B cell (primary cell): Measurements from ENCODE around the gene TBX18. TPM values are rescaled to one million over a fixed set of nuclear protein-coding genes. Genes with fewer than 3 reads are reported as not detected.

Source experiments
- ATAC-seq: fragments of 200-7000 bp; cut with Tn5 transposase; one replicate; pipeline ENCODE4 v1.10.0; 2021; ENCODE audit warnings: low read depth, mild to moderate bottlenecking, moderate number of reproducible peaks, moderate library complexity
- CTCF ChIA-PET: fragments of 350-600 bp; sonication (Branson Sonifier 250); formaldehyde crosslinking; loops from one replicate; lab custom pipeline; 2021; ENCODE audit warnings: antibody characterized with exemption, inconsistent platforms; lab: Charles Lee
- POLR2A ChIA-PET: fragments of 350-600 bp; sonication (Branson Sonifier 250); formaldehyde crosslinking; loops from one replicate; lab custom pipeline; 2021; ENCODE audit warnings: antibody characterized with exemption; lab: Charles Lee
- DNase-seq: peaks from one replicate; pipeline ENCODE4 v3.0.0; 2013
- H2AFZ ChIP-seq: 2 replicates; pipeline ENCODE4 v1.6.1; 2012; ENCODE audit warnings: mild to moderate bottlenecking, low read depth, low read length; ENCODE audit not compliant: insufficient read depth, poor library complexity, severe bottlenecking
- H3K27ac ChIP-seq, 2 donors: 1 replicate in 1 of 2; 2 replicates in 1 of 2; pipeline ENCODE4 v1.5.1; 2012 to 2013; ENCODE audit warnings: low read length in 2 of 2, mild to moderate bottlenecking in 2 of 2, moderate library complexity in 1 of 2
- H3K27me3 ChIP-seq, 4 experiments: fragments of 200-600 bp in 1 of 4; sonication (generic) in 1 of 4; replicated peaks in 1 of 4; 1 replicate in 2 of 4; 2 replicates in 2 of 4; pipeline versions ENCODE4 v1.6.1 to v1.7.0; 2013 to 2016; ENCODE audit warnings: low read length in 3 of 4, mild to moderate bottlenecking in 2 of 4, mixed read lengths in 1 of 4, moderate library complexity in 1 of 4; ENCODE audit not compliant: insufficient read depth in 4 of 4, control insufficient read depth in 3 of 4; ENCODE audit errors: control extremely low read depth in 1 of 4
- H3K36me3 ChIP-seq, 2 experiments: replicated peaks in 1 of 2; 1 replicate in 1 of 2; 2 replicates in 1 of 2; pipeline versions ENCODE4 v1.6.1 to v1.7.1; 2013; ENCODE audit warnings: low read length in 1 of 2; ENCODE audit not compliant: insufficient read depth in 2 of 2, control insufficient read depth in 1 of 2; ENCODE audit errors: control extremely low read depth in 1 of 2, extremely low read depth in 1 of 2
- H3K4me1 ChIP-seq, 2 donors: fragments of 200-600 bp in 1 of 2; sonication (generic) in 1 of 2; 1 replicate in 1 of 2; 2 replicates in 1 of 2; pipeline versions ENCODE4 v1.5.1 to v1.6.1; 2013 to 2017; ENCODE audit warnings: low read length in 2 of 2; ENCODE audit not compliant: control insufficient read depth in 2 of 2, insufficient read depth in 2 of 2
- H3K4me2 ChIP-seq: replicated peaks from 2 replicates; pipeline ENCODE3; 2012; ENCODE audit warnings: mild to moderate bottlenecking, low read depth, low read length; ENCODE audit not compliant: poor library complexity, severe bottlenecking
- H3K4me3 ChIP-seq, 5 experiments: fragments of 200-600 bp in 1 of 5; sonication (generic) in 1 of 5; 1 replicate in 3 of 5; 2 replicates in 2 of 5; pipeline versions ENCODE4 v1.5.1 to v1.7.0; 2011 to 2016; ENCODE audit warnings: low read length in 4 of 5, mild to moderate bottlenecking in 4 of 5, low read depth in 2 of 5, control low read depth in 1 of 5, moderate library complexity in 1 of 5; ENCODE audit not compliant: insufficient read depth in 1 of 5; ENCODE audit errors: control extremely low read depth in 1 of 5, extremely low read depth in 1 of 5
- H3K79me2 ChIP-seq: fragments of 200-600 bp; sonication (generic); one replicate; pipeline ENCODE4 v1.6.0; 2016; ENCODE audit warnings: low read length; ENCODE audit not compliant: control insufficient read depth, insufficient read depth
- H3K9ac ChIP-seq: fragments of 200-600 bp; sonication (generic); 2 replicates; pipeline ENCODE4 v1.6.1; 2017; ENCODE audit warnings: mild to moderate bottlenecking, low read length, moderate library complexity
- H3K9me3 ChIP-seq, 3 donors: one replicate each; pipeline versions ENCODE4 v1.6.1 to v1.7.1; 2013; ENCODE audit warnings: low read length in 2 of 3; ENCODE audit not compliant: control insufficient read depth in 2 of 3, insufficient read depth in 1 of 3; ENCODE audit errors: control extremely low read depth in 1 of 3
- H4K20me1 ChIP-seq: 2 replicates; pipeline ENCODE4 v1.6.0; 2012; ENCODE audit warnings: mild to moderate bottlenecking, low read length; ENCODE audit not compliant: insufficient read depth, control insufficient read depth, poor library complexity, severe bottlenecking
- H3K27ac Mint-ChIP-seq: one replicate; pipeline ENCODE4 v1.8.0; 2021; ENCODE audit warnings: mixed read lengths
- H3K27me3 Mint-ChIP-seq: one replicate; pipeline ENCODE4 v1.8.0; 2021; ENCODE audit warnings: mixed read lengths
- H3K4me1 Mint-ChIP-seq: one replicate; pipeline ENCODE4 v1.8.0; 2021; ENCODE audit warnings: mixed read lengths
- H3K4me3 Mint-ChIP-seq: one replicate; pipeline ENCODE4 v1.8.0; 2021; ENCODE audit warnings: mixed read lengths
- H3K9me3 Mint-ChIP-seq: one replicate; pipeline ENCODE4 v1.8.0; 2022; ENCODE audit warnings: mixed read lengths; ENCODE audit not compliant: insufficient read depth
- CTCF ChIP-seq: fragments of 200-600 bp; IDR thresholded peaks from one replicate; pipeline ENCODE4 v1.8.0; 2022; ENCODE audit warnings: antibody characterized with exemption, mild to moderate bottlenecking
- EZH2 ChIP-seq: IDR thresholded peaks from 2 replicates; pipeline ENCODE4 v1.6.1; 2012; ENCODE audit warnings: borderline replicate concordance, low read depth, mild to moderate bottlenecking, moderate library complexity, low read length; ENCODE audit not compliant: insufficient read depth, poor library complexity, severe bottlenecking
- WGBS: methylation state at CpG from one replicate; pipeline ENCODE4 v1.1.5; 2013; ENCODE audit warnings: missing lambda C conversion rate; ENCODE audit not compliant: insufficient coverage; 5-methylcytosine and 5-hydroxymethylcytosine counted together
- intact Hi-C: fragments of 100-400 bp; cut with micrococcal nuclease; formaldehyde crosslinking; loops from one replicate; pipeline ENCODE4 v1.10.0; 2022
- polyA plus RNA-seq: library from polyadenylated mRNA; depleted of rRNA; stranded (reverse); fragments of >200 nt; gene quantifications from 2 replicates; pipeline ENCODE4 v1.2.3, GENCODE V29; 2012
- total RNA-seq, 2 donors: library from RNA; stranded (reverse); fragments of 120-200 nt in 1 of 2; gene quantifications; 1 replicate in 1 of 2; 2 replicates in 1 of 2; pipeline versions ENCODE4 v1.2.3 to v1.2.4, GENCODE V29; 2013 to 2022

Gene TBX18
- total and polyA plus RNA-seq, 2 donors (not counting 1 experiment from before 2014, with no cell fraction given), result not detected

GRCh38 chr6:84685983-84686584 is 78.3 kb downstream of the TBX18 start:
- no peak overlapping the region for H3K9ac ChIP-seq
- H3K4me2 ChIP-seq, result no peak overlapping the region
- ChIA-PET CTCF (no interaction called here), POLR2A (no interaction called here)
- TF ChIP-seq EZH2, result no peak
- TF ChIP-seq CTCF, result peak; percentile 49
- no peak for ATAC-seq
- H3K27me3 ChIP-seq, result no peaks in the 10 kb centered on the region
- H3K4me3 ChIP-seq, result no peak overlapping the region
- H4K20me1 ChIP-seq, result no peaks in the 10 kb centered on the region
- Mint-ChIP-seq H3K27ac (no peak overlapping the region), H3K4me1 (no peaks in the 10 kb centered on the region), H3K27me3 (no peaks in the 10 kb centered on the region), H3K9me3 (peaks cover 3% of the 10 kb centered on the region), H3K4me3 (no peak overlapping the region)
- no CpG with 5 or more reads among the region's 3 CpGs for WGBS
- peaks cover 0 to 3% (median 0%) of the 10 kb centered on the region in 3 donors for H3K9me3 ChIP-seq
- no peak overlapping the region for H3K27ac ChIP-seq
- no peaks in the 10 kb centered on the region for H3K79me2 ChIP-seq
- intact Hi-C loops, result no loop called here
- no peaks in the 10 kb centered on the region for H3K4me1 ChIP-seq
- H2AFZ ChIP-seq, result no peak overlapping the region
- DNase-seq, result no peak
- H3K36me3 ChIP-seq, result no peaks in the 10 kb centered on the region

- H3K9ac ChIP-seq, result no peak overlapping the region
- no peaks in the 10 kb centered on the region for H3K36me3 ChIP-seq
- CTCF ChIA-PET, result no interaction called here
- no peak overlapping the region for H2AFZ ChIP-seq
- Mint-ChIP-seq H3K4me1 (no peaks in the 10 kb centered on the region), H3K9me3 (peaks cover 5% of the 10 kb centered on the region), H3K27ac (no peak overlapping the region), H3K4me3 (no peak overlapping the region), H3K27me3 (no peaks in the 10 kb centered on the region)
- H3K79me2 ChIP-seq, result no peaks in the 10 kb centered on the region
- no peak overlapping the region for H3K4me3 ChIP-seq
- no peak overlapping the region for H3K27ac ChIP-seq
- H3K4me2 ChIP-seq, result no peak overlapping the region
- intact Hi-C loops, result no loop called here
- H4K20me1 ChIP-seq, result no peaks in the 10 kb centered on the region
- ATAC-seq, result no peak
- POLR2A ChIA-PET, result no interaction called here
- H3K27me3 ChIP-seq, result no peaks in the 10 kb centered on the region
- 94% methylated on average over 10 of the region's 17 CpGs for WGBS
- no peak for DNase-seq
- TF ChIP-seq CTCF (no peak), EZH2 (no peak)
- no peaks in the 10 kb centered on the region for H3K4me1 ChIP-seq
- H3K9me3 ChIP-seq, result peaks cover 0 to 3% (median 0%) of the 10 kb centered on the region in 3 donors
These were observed 82.6 kb downstream of the TBX18 start for GRCh38 chr6:84681693-84682326.
